ENCODE results near the gene RFTN2.

The RFTN2 gene

GRCh38 chr2:197538412-197538811, 137.0 kb downstream of the RFTN2 start:
- DNase-seq: no peak

Data from CD4-positive, alpha-beta T cell treated with Interleukin-15 for 1 hour (primary cell).